MM.1S (cell line): ENCODE measurements around the gene CCL5.

Experiments
- DNase-seq: peaks from one replicate; pipeline ENCODE4 v3.0.0-alpha.2; 2015
- H2AFZ ChIP-seq: fragments of 300-600 bp; sonication (generic); 2 replicates; pipeline ENCODE4 v1.6.0; 2016; ENCODE audit warnings: antibody characterized with exemption, low read length
- H3F3A ChIP-seq: fragments of 300-600 bp; sonication (generic); 2 replicates; pipeline ENCODE4 v1.6.1; 2016; ENCODE audit warnings: mild to moderate bottlenecking, antibody characterized with exemption, low read length, moderate library complexity, mixed read lengths; ENCODE audit not compliant: insufficient read depth
- H3K27ac ChIP-seq: fragments of 300-600 bp; sonication (generic); 2 replicates; pipeline ENCODE4 v1.5.1; 2016; ENCODE audit warnings: mild to moderate bottlenecking, low read length
- H3K27me3 ChIP-seq: fragments of 300-600 bp; sonication (generic); replicated peaks from 2 replicates; pipeline ENCODE4 v1.6.0; 2016; ENCODE audit warnings: low read length; ENCODE audit not compliant: insufficient read depth
- H3K36me3 ChIP-seq: fragments of 300-600 bp; sonication (generic); replicated peaks from 2 replicates; pipeline ENCODE4 v1.6.1; 2016; ENCODE audit warnings: mild to moderate bottlenecking, low read length, mixed read lengths; ENCODE audit not compliant: insufficient read depth
- H3K4me1 ChIP-seq: fragments of 300-600 bp; sonication (generic); 2 replicates; pipeline ENCODE4 v1.6.1; 2016; ENCODE audit warnings: low read length, mixed read lengths
- H3K4me2 ChIP-seq: fragments of 300-600 bp; sonication (generic); 2 replicates; pipeline ENCODE4 v1.6.0; 2016; ENCODE audit warnings: low read depth, low read length
- H3K4me3 ChIP-seq: fragments of 300-600 bp; sonication (generic); 2 replicates; pipeline ENCODE4 v1.5.1; 2016; ENCODE audit warnings: low read length, mixed read lengths
- H3K79me2 ChIP-seq: fragments of 300-600 bp; sonication (generic); 2 replicates; pipeline ENCODE4 v1.6.1; 2016; ENCODE audit warnings: mixed run types, low read length, mixed read lengths
- H3K9ac ChIP-seq: fragments of 300-600 bp; sonication (generic); 2 replicates; pipeline ENCODE4 v1.6.1; 2016; ENCODE audit warnings: low read length, mixed read lengths
- H3K9me2 ChIP-seq: fragments of 300-600 bp; sonication (generic); replicated peaks from 2 replicates; pipeline ENCODE4 v1.6.1; 2016; ENCODE audit warnings: mild to moderate bottlenecking, low read length, mixed read lengths; ENCODE audit not compliant: insufficient read depth
- H3K9me3 ChIP-seq: fragments of 300-600 bp; sonication (generic); replicated peaks from 2 replicates; pipeline ENCODE4 v1.6.1; 2016; ENCODE audit warnings: mild to moderate bottlenecking, low read length, mixed read lengths; ENCODE audit not compliant: insufficient read depth
- H4K20me1 ChIP-seq: fragments of 300-600 bp; sonication (generic); 2 replicates; pipeline ENCODE4 v1.6.1; 2016; ENCODE audit warnings: mild to moderate bottlenecking, low read length, moderate library complexity, mixed read lengths; ENCODE audit not compliant: insufficient read depth
- CTCF ChIP-seq: fragments of 300-600 bp; sonication (generic); IDR thresholded peaks from 2 replicates; pipeline ENCODE4 v1.5.1; 2016; ENCODE audit warnings: antibody characterized with exemption, low read length, mixed read lengths
- EZH2 ChIP-seq: fragments of 300-600 bp; sonication (generic); optimal IDR thresholded peaks from 2 replicates; pipeline ENCODE3; 2017; ENCODE audit warnings: low read depth, mild to moderate bottlenecking, antibody characterized with exemption, low read length, mixed read lengths
- EZH2phosphoT487 ChIP-seq: fragments of 300-600 bp; sonication (generic); IDR thresholded peaks from 2 replicates; pipeline ENCODE4 v1.6.1; 2018; ENCODE audit warnings: antibody characterized with exemption, low read length

CCL5 gene

GRCh38 chr17:35895636-35896587, 15.8 kb upstream of the CCL5 start:
- Histone ChIP-seq H3K36me3 (no peaks in the 10 kb centered on the region), H3K4me3 (no peak overlapping the region), H3K79me2 (no peaks in the 10 kb centered on the region), H3K9me2 (no peaks in the 10 kb centered on the region), H2AFZ (no peak overlapping the region), H4K20me1 (no peaks in the 10 kb centered on the region), H3K9me3 (no peaks in the 10 kb centered on the region), H3K27ac (no peak overlapping the region), H3F3A (no peaks in the 10 kb centered on the region), H3K4me2 (no peak overlapping the region), H3K27me3 (no peaks in the 10 kb centered on the region), H3K9ac (no peak overlapping the region), H3K4me1 (peaks cover 12% of the 10 kb centered on the region)
- no peak for DNase-seq
- TF ChIP-seq CTCF = no peak
- no peak for TF ChIP-seq EZH2
- no peak for TF ChIP-seq EZH2phosphoT487

GRCh38 chr17:35894206-35894605, 14.0 kb upstream of the CCL5 start:
- Histone ChIP-seq H3K27me3 (no peaks in the 10 kb centered on the region), H3K4me3 (no peak overlapping the region), H3K79me2 (no peaks in the 10 kb centered on the region), H2AFZ (no peak overlapping the region), H3K36me3 (no peaks in the 10 kb centered on the region), H3K9me2 (no peaks in the 10 kb centered on the region), H3K27ac (no peak overlapping the region), H4K20me1 (no peaks in the 10 kb centered on the region), H3F3A (no peaks in the 10 kb centered on the region), H3K4me2 (no peak overlapping the region), H3K4me1 (peaks cover 18% of the 10 kb centered on the region), H3K9me3 (no peaks in the 10 kb centered on the region), H3K9ac (no peak overlapping the region)
- TF ChIP-seq EZH2phosphoT487 (no peak), EZH2 (no peak), CTCF (no peak)
- DNase-seq = no peak

GRCh38 chr17:35893751-35894150, 13.6 kb upstream of the CCL5 start:
- Histone ChIP-seq H3K9me2 (no peaks in the 10 kb centered on the region), H3F3A (no peaks in the 10 kb centered on the region), H4K20me1 (no peaks in the 10 kb centered on the region), H3K27ac (no peak overlapping the region), H3K27me3 (no peaks in the 10 kb centered on the region), H3K79me2 (no peaks in the 10 kb centered on the region), H3K4me3 (no peak overlapping the region), H3K9ac (no peak overlapping the region), H2AFZ (no peak overlapping the region), H3K4me1 (peaks cover 18% of the 10 kb centered on the region), H3K9me3 (no peaks in the 10 kb centered on the region), H3K4me2 (no peak overlapping the region), H3K36me3 (no peaks in the 10 kb centered on the region)
- TF ChIP-seq EZH2 (no peak), EZH2phosphoT487 (no peak), CTCF (no peak)
- DNase-seq = no peak
